Stimulated activated CD8-positive, alpha-beta memory T cell treated with anti-CD3 and anti-CD28 coated beads, Interleukin-15, amount 100 ng/mL, for 48 hours (primary cell): ENCODE data around the gene PCSK1N.
"Not testable (repeated sequence)": the region's sequence is repeated elsewhere in the genome, so short reads cannot be mapped to it uniquely, and the experiment has no call there.

ENCODE experiments used
- DNase-seq, 2 donors: peaks; one replicate each; pipeline ENCODE4 v3.0.0-alpha.2; 2020; ENCODE audit warnings: low read depth in 2 of 2

The PCSK1N gene, protein sequence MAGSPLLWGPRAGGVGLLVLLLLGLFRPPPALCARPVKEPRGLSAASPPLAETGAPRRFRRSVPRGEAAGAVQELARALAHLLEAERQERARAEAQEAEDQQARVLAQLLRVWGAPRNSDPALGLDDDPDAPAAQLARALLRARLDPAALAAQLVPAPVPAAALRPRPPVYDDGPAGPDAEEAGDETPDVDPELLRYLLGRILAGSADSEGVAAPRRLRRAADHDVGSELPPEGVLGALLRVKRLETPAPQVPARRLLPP

DNA sequence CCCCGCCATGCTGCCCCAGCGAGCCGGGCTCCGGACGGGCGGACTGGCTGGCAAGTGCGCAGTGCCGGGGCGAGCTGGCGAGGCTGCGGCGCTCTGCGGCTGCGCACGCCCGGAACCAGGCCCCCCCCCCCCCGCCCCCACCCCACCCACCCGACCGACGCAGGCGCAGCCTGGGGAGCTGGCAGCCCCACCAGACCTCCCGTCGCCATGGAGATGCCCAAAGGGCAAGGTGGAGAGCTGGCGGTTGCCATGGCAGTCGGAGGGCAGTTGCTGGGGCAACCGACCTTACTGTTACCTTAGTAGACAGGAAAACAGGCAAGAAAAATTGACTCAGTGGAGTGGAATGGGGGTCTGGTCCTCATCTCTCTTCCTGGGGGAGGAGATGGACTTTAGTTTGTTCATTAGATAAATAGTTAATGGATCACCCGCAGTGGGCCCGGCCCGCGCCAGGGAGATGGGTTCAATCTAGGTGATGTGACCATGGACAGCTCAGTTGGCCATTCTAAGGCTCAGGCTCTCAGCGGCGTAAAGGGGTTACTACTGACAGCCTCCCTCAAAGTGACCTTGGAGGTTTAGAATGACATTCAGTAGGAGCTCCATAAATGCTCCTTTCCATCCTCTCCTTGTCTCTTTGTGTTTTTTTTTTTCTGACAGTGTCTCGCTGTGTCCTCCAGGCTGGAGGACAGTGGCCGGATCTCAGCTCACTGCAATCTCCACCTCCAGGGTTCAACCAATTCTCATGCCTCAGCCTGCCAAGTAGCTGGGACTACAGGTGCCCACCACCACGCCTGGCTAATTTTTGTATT is at the start of gene PCSK1N:
PCSK1N (minus strand) TSS at position 87 of the 806 bp plus-strand sequence; CDS start at position 9, 78 bp downstream.
- peak; percentile 4 to 19 for DNase-seq

DNA sequence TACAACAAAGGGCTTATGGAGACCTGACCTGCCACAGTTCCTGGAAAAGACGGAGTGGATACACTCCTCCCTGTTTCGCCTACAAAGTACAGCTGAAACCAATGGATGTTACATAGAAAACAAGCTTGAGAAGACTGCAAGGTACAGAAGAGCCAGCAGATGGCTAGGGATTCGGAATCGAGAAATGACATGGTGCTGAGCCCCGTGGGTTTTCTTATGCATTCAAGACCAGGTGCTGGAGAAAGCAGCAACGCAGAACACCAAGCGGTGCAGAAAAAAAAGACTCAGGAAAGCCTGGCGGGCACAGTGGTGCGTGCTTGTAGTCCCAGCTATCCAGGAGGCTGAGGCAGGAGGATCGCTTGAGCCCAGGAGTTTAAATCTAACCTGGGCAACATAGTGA is 48.3 kb upstream of the PCSK1N start:
- no peak for DNase-seq

DNA sequence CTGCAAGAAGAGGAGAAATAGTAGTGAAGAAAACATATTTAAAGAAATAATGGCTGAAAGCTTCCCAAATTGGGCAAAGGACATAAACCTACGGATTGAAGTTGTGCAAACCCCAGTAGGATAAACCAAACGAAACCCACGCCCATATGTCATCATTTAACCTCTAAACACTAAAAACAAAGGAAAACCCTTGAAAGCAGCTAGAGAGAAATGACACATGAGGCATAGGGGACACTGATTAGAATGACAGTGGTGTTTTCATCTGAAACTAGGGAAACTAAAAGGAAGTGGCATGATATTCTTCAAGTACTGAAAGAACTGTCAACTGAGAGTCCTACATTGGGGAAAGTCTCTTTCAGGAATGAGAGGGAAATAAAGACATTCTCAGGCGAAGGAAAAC is 41.5 kb upstream of the PCSK1N start:
- DNase-seq = not testable (repeated sequence)

DNA sequence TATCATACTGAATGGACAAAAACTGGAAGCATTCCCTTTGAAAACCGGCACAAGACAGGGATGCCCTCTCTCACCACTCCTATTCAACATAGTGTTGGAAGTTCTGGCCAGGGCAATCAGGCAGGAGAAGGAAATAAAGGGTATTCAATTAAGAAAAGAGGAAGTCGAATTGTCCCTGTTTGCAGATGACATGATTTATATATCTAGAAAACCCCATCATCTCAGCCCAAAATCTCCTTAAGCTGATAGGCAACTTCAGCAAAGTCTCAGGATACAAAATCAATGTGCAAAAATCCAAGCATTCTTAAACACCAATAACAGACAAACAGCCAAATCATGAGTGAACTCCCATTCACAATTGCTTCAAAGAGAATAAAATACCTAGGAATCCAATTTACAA is 36.6 kb upstream of the PCSK1N start:
- not testable (repeated sequence) for DNase-seq

DNA sequence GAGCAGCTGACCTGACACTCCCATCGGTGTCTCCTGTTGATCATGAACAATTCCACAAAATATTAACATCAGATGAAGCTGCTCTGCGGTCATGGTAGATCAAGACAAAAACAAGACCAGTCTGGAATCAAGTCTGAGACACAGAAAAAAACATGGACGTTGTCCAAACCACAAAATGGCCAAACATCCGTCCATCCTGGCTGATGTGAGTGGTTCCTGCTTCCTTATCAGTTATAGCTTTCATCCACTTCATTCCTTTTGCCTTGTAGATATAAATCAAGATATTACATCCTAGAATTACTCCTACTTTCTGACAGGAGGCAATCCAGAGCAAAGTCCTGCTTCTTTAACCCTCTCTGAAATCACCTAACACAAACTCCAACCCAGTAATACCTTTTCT is 28.8 kb upstream of the PCSK1N start:
- no peak for DNase-seq

DNA sequence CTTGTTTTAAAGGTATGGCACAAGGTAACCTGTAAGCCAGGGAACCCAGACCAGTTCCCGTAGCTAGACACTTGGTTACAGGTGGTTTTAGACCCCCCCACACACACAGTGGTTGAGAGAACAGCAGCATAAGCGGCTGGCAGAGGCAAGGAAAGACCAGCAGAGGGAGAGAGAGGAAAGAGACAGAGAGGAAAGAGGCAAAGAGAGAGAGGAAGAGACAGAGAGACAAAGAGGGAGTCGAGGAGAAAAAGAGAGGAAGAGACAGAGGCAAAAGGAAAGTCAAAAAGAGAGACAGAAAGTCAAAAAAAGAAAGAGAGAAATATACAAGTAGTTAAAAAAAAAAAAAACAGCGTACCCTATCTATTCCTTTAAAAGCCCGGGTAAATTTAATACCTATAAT is 19.5 kb upstream of the PCSK1N start:
- DNase-seq = no peak

DNA sequence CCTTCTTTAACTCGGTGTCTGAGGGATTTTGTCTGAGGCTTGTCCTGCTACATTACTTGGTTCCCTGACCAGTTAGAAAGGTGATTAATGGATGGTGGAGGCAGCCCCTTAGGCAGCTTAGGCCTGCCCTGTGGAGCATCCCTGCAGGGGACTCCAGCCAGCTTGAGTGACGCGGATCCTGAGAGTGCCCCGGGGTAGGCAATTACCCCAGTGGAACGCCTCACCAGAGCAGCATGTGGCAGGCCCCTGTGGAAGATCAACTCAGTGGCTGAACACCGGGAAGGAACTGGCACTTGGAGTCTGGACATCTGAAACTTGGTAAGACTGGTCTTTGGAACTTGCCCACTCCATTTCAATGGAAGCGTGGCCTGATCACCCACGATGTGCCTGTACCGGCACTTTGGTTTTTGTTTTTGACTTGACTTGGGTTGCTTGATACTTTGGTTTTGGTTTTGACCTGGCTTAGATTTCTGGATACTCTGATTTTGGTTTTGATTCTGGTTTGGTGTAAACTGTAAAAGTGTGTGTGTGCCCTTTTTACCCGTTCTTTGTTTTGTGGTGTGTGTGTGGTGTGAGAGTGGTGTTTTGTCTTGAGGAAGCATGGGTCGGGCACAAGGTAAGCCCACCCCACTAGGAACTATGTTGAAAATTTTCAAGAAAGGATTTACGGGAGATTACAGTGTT is 18.9 kb upstream of the PCSK1N start:
- DNase-seq = not testable (repeated sequence)

DNA sequence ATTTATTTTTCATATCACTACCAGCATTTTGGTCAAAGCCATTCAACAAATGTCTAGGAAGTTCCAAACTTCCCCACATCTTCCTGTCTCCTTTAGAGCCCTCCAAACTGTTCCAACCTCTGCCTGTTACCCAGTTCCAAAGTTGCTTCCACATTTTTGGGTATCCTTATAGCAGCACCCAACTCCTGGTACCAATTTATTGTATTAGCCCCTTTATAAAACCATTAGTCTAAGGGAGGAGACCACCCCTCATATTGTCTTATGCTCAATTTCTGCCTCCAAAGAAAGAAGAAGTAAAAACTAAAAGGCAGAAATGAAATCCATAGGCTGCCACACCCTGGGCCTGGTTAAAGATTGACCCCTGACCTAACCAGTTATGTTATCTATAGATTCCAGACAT is 18.1 kb upstream of the PCSK1N start:
- DNase-seq = not testable (repeated sequence)

DNA sequence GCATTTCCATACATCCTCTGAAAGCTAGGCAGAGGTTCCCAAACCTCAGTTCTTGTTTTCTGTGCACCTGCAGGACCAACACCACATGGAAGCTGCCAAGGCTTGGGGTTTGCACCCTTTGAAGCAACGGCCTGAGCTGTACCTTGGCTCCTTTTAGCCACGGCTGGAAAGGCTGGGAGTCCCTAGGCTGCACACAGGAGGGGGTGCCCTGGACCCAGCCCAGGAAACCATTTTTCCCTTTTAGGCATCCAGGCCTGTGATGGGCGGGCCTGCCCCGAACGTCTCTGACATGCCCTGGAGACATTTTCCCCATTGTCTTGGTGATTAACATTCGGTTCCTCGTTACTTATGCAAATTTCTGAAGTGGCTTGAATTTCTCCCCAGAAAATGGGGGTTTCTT is 17.4 kb upstream of the PCSK1N start:
- DNase-seq = no peak

DNA sequence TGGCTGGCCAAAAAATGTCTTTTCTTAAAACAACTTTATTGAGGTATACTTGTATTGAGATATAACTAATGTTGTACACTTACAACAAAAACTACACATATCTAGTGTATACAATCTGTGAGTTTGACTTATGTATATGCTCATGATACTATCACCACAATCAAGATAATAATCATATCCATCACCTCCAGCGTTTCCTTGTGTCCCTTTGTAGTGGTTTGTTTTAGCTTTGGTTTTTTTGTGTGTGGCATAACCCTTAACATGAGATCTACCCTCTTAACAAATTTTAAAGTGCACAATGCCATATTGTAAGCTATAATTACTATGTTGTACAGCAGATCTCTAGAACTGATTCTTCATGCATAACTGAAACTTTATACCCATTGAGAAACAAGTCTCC is 13.4 kb upstream of the PCSK1N start:
- no peak for DNase-seq

DNA sequence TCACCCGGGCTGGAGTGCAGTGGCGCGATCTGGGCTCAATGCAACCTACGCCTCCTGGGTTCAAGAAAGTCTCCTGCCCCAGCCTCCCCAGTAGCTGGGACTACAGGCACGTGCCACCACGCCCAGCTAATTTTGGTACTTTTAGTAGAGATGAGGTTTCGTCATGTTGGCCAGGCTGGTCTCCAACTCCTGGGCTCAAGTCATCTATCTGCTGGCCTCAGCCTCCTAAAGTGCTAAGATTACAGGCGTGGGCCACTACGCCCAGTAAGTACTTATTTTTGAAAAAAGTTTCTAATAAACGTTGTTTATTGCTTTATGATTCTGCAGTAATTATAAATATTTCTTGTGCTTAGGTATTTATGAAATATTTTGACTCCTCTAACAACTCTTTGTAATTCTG is 4.3 kb upstream of the PCSK1N start:
- no peak for DNase-seq

DNA sequence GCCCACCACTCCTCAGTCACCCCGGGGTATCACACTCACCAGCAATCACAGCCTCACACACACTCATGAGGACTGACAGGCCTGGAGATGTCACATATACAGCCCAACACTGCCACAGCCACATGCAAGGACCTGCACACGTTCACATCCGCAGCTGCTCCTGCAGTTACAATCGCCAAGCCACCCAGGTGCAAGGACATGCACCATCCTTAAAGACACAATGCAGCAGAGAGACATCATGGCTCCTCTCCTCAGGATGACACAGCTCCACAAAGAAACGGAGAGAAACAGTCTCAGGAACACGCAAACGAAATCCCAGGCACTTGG is 1.1 kb downstream of the PCSK1N start:
- no peak for DNase-seq

DNA sequence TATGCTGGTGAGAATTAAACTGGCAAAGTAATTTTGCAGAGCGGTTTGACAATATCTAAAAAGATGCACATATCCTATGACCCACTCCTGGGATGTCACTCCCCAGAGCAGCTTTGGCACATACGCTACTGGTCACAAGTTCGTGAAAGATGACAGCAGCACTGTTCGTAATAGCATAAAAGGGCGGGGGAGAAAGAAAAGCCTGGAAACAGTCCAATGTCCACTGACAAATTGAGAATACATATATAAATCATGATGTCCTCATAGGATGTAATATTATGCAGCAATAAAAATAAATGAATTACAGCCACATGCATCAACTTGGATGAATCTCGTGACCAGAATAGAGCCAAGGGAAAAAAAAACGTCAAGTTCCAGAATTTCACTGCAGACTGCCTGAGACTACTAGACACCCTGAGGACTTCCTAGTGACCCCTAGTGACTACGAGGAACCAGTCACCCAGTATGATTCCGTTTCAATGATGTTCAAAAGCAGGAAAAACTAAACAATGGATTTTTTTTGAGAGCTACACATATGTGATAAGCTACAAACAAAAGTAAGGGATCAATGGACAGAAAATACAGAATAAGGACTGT is 1.8 kb downstream of the PCSK1N start:
- DNase-seq = no peak

DNA sequence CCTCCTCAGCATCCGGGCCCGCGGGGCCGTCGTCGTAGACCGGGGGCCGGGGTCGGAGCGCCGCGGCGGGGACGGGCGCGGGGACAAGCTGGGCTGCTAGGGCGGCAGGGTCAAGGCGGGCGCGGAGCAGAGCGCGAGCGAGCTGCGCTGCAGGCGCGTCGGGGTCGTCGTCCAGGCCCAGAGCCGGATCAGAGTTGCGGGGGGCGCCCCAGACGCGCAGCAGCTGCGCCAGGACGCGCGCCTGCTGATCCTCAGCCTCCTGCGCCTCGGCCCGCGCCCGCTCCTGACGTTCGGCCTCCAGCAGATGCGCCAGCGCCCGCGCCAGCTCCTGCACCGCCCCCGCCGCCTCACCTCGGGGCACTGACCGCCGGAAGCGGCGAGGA is 3.5 kb downstream of the PCSK1N start:
- DNase-seq = no peak

DNA sequence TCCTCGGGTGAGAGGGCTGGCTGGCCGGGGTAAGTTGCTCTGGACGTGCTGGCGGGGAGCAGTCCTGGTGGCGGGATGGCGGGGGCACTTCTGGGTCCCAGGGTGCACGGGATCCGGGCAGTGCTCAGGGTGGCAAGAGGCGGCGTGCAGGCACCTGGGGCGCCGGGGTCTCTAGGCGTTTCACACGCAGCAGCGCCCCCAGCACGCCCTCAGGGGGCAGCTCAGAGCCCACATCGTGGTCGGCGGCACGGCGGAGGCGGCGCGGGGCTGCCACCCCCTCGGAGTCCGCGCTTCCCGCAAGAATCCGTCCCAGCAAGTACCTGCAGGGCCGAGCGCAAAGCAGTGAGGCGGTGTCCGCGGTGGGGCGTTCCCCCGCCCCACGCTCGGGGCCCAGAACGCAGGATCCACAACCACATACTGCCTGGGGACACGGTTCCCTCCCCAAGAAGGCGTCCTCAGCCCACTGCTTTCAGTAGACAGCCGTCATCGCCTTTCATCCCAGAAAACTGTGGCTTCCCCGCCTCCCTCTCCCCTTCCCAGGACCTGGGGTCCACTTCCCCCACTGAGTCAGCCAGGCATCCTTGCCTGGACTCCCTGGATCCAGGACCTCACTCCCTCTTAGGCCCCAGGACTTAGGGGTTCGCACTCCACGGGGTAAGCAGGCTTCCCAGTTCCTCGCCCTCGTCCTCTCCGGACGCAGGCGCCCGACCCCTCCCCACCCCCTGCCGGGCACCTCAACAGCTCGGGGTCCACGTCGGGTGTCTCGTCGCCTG is 4.1 kb downstream of the PCSK1N start:
- DNase-seq = no peak

DNA sequence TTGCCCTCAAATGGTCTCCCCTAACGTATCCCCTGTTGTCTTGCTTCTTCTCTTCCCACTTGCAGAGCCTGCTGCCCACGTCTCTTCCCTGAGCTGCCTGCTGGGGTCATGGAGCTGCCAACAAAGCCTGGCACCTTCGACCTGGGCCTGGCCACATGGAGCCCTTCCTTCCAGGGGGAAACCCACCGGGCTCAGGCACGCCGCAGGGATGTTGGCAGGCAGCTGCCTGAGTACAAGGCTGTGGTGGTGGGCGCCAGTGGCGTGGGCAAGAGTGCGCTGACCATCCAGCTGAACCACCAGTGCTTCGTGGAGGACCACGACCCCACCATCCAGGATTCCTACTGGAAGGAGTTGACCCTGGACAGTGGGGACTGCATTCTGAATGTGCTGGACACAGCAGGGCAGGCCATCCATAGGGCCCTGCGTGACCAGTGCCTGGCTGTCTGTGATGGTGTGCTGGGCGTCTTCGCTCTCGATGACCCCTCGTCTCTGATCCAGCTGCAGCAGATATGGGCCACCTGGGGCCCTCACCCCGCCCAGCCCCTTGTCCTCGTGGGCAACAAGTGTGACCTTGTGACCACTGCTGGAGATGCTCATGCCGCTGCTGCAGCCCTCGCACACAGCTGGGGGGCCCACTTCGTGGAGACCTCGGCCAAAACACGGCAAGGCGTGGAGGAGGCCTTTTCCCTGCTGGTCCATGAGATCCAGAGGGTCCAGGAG is 6.2 kb downstream of the PCSK1N start:
- no peak for DNase-seq

DNA sequence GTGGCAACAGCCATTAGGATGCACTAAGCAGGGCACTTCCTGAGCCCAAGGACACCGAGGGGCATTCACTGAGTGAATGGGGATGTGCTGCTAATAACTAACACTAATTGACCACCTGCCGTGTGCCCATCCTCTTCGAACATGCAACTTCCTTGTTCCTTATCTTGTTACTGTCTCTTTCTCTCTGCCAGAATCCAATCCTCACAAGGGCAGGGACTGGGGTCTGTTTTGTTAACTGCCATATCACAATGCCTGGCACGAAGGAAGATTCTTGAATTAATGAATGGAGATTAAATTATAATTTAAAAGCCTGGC is 7.8 kb downstream of the PCSK1N start:
- no peak for DNase-seq

DNA sequence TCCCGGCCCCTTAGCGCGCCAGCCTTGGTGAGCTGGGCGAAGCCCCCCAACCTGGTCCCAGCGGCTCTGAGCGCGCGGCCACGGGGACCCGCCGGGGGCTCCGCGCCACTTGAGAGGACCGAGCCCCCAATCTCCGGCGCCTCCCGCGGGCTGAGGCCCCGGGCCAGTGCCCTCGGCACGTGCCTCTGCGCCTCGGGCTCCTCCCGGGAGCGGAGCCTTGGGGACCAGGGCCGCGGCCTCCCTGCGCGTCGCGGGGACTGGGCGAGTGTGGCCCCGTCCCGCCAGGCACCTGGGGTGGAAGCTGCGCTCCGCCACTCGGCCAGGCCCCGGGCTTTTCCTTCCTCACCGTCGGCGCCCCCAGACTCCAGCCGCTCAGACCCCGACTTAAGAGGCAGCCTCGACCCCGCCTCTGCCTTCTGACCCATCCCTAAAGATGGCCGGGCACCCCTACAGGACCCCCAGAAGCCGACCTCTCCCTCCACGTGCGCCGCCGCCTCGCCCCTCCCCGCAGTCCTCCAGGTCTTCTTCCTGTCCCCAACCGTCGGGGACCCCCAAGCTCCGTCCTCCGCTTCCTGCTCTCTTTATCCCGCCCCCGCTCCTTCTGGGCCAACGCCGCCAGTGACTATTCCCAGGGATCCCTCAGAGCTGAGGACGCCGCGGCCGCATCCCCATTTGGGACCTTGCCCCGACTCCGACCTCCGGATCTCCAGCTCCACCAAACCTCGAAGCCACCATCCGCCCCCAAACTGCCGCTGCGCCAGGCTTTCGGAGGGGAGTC is 8.3 kb downstream of the PCSK1N start:
- DNase-seq = no peak

DNA sequence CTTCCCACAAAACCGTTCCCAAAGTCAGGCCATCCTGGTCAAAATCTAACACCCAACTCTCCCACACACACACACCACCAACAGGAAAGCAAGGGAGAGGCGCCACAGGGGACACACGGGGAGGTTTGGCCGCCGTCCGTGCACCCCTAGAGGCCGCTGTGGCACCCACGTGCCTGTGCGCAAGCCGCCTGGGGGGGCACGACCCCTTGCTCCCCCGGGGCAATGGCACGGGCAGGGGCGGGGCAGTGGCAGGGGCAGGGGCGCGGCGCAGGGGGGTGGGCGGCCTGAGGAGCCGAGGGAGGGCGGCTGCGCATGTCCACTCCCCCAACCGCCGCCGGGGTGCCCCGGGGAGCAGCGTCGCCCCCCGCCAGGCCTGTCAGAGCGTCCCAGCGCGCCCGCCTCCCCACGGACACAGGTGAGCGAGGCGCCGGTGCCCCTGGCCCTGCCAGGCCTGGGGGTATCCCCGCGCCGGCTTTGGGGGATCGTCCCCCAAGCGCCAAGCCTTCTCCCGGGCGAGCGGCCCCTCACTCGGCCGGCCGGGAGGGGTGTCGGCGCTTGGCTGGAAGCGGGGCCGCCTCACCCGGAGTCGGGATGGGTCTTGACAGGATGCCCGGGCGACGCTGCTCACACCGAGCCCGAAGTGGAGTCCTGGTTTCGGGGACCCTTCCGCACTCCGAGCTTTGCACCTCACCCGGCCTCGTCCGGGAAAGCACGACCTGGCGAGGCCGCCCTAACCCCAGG is 9.1 kb downstream of the PCSK1N start, which contains the start of gene ERAS:
ERAS (plus strand) TSS at position 379 of the 741 bp plus-strand sequence. CDS start 2,611 bp downstream, outside the sequence.
- DNase-seq = no peak

DNA sequence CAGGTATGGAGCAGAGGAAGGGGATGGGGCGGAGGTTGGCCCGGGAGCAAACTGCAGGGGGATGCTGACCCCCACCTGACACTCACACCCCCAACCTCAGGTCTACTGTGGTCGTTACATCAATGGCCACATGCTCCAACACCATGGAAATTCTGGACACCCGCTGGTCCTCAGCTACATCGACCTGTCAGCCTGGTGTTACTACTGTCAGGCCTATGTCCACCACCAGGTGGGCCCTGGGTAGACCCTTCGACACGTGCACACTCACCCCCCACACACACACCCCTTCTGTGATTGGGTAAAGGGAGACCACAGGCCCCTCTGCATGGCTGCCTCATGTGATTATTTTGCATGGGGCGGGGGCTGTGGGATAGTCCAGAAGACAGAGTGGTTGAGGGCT is 11.3 kb downstream of the PCSK1N start:
- no peak for DNase-seq
